Measurements from ENCODE around the gene MYCT1. TPM values are rescaled to one million over a fixed set of nuclear protein-coding genes. Genes with fewer than 3 reads are reported as not detected.

The MYCT1 gene
- total RNA-seq, 1 donor from 2014 or later = 178 TPM

- DNase-seq (ENCODE audit: low spot score) = no peak
- Mint-ChIP-seq H3K9me3 (ENCODE audit: unreplicated experiment) (no peaks in the 10 kb centered on the region), H3K4me1 (ENCODE audit: unreplicated experiment) (no peaks in the 10 kb centered on the region), H3K36me3 (ENCODE audit: low read depth, unreplicated experiment) (no peaks in the 10 kb centered on the region), H3K27me3 (ENCODE audit: unreplicated experiment) (no peaks in the 10 kb centered on the region), H3K4me3 (ENCODE audit: unreplicated experiment) (no peak overlapping the region), H3K27ac (ENCODE audit: unreplicated experiment) (no peak overlapping the region)
- TF ChIP-seq CTCF (IDR thresholded peaks at IDR 0.05; ENCODE audit: unreplicated experiment) = no peak
Measured at GRCh38 chr6:152771061-152771687, 73.5 kb downstream of the MYCT1 start.

Other genes starting within 250 kb of the MYCT1 start
- 12.7 TPM for gene SYNE1, start 60.5 kb upstream of the MYCT1 start, total RNA-seq (ENCODE audit: unreplicated experiment)
- 1.7 TPM for gene VIP, start 52.9 kb downstream of the MYCT1 start, total RNA-seq (ENCODE audit: unreplicated experiment)